ENCODE results near the gene ADAMTS17.

ADAMTS17 gene

DNA sequence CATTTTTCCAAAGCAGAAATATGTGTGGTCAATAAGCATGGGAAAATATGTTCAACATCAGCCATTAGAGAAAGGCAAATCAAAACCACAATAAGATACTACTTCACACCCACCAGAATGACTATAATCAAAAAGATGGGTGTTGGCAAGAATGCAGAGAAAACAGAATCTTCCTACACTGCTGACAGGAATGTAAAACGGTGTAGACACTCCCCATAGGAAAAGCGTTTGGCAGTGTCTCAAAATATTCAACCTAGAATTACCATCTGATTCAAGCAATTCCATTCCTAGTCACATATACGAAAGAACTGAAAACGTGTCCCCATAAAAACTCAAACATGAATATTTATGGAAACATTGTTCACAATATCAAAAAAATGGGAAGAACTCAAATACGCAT is 123.3 kb downstream of the ADAMTS17 start:
- DNase-seq, result no peak

DNA sequence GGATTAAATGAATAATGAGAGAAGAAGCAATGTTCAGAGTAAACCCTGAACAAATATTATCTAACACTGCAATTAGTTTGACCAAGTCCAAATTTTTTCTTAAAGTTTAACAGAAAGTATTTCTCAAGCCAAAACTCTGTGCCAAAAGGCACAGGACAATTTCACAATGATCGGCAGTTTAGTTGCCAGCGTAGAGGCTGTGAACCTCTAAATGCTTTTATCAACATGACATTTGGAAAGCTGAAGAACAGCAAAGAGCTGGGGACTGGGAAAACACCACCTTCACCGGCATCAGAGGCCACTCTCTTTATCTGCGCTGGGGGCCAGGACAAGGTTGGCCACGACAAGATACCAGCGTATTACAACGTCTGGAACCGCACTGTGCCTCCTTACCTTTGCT is 125.6 kb downstream of the ADAMTS17 start:
- DNase-seq, result no peak

DNA sequence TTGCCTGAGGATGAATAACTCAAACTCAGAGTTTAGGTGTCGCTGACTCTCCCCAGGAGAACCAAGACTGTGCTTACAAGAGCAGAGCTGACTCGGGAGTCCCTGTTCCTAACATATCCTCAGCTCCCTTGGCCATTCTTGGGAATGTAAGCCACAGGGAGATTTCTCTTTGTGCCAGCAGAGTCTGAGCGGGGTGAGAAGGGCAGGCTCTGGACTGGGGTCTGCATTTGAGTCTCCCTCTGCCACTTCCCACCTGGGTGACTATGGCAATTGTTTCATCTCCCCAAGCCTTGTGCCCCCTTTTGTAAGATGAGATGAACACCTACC is 126.0 kb downstream of the ADAMTS17 start:
- DNase-seq, result no peak

DNA sequence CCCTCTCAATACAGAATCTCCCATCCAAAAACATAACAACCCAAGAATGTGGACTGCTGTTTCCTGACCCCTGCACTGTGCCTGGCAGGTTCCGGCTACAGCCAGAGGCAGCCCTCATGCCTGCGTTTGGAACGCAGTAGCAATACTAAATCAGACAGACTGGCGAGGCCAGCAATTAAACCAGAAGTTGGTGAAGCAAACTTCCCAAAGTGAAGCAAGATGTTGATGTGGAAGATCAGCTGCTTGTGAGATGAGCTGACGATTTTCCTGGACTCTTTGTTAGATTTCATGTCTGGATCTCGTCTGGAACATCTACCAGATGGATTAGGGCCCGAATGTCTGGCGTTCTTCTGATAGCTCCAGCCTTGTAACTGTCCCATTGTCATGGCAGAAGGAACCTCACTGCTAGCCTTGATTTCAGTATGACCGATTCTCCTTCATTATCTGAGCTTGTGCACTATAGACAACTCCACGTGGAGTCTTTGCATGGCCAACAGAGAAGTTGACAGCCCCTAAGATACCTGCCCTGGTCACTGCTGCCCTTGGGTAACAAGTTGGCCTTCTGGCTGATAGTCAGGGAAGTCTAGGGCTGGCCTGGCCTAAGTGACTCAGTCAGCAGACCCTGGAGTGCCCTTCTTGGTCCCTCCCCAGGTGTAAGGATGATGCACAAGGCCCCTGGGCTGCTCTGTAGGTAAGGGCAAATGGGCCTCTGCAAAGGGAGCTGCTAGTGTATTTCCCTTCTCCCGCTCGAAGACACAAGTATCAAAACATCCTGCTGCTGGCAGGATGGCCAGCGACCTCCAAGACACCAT is 126.5 kb downstream of the ADAMTS17 start:
- no peak for DNase-seq

DNA sequence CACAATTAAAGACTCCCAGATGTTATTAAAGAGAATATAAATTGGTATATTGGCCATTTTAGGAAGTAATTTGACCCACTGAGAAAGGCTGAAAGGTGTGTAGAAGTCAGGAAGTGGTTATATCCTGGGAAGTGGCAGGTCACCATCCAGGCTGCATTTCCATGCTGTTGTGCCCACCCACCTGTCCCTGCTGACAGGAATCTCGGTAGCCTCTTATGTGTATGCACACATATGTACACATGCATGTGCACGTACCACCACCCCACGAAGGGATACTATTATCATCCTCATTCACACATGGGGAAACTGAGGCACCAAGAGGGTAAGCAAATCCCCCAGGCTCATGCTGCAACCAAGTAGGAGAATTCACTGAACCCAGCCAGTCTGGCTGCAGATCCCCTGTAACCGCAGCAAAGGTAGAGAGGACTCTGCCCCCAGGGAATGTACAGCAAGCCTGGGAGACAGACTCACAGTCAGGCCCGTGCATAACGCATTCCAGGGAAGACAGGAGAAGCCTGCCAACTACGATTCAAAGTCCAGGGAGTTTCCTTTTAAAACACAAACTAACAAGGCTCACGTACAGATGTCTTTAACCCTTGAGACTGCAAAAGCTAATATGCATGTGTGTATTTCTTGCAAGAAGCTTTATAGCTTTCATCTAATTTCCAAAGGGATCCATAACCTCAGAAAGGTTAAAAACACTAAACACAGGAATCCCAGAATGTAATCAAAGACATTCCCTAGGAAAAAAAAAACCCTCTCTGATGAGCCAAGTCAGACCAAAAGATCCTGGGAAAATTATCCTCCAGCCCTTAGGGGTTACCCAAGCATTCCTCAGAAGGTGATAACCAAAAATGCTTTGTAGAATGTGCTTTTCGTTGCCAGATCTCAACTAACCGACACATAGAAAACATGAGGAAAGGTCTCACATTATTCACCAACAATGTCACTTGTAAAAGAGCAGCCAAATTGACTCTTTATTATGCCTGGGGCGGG is 129.6 kb downstream of the ADAMTS17 start:
- no peak for DNase-seq

- DNase-seq, result no peak
These were observed 131.4 kb downstream of the ADAMTS17 start for GRCh38 chr15:100210338-100210737.

- no peak for DNase-seq
These were observed 132.7 kb downstream of the ADAMTS17 start for GRCh38 chr15:100208921-100209603.

DNA sequence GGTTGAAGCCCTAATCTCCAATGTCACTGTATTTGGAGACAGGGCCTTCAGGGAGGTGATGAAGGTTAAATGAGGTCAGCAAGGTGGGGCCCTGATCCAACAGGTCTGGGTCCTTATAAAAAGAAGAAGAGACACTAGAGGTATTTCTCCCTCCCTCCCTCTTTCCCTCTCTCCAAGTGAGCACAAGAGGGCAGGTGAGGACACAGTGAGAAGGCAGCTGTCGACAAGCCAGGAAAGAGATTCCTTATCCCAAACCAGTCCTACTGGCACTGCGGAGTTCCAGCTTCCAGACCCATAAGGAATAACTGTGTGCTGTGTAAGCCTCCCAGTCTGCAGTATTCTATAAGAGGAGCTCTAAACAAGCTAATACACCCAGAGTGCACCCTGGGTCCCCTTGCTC is 134.7 kb downstream of the ADAMTS17 start:
- DNase-seq, result no peak

DNA sequence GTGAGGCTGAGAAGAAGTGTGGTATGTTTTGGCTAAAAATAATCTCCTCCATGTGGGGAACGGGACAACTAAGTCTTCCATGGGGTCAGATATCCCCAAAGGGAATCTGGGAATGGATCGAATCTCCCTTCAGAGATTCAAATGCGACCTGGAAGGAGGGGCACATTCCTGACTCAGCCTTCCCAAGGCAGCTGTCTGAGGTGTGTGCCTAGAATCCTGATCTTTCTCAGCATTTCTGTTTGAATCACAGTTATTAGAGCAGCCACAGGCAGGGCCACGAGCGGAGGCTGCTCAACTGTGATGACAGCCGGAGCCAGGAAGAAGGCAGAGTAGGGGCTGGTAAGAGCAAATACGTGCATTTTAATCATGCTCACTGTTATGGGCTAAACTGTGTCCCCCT is 135.1 kb downstream of the ADAMTS17 start:
- DNase-seq, result no peak

DNA sequence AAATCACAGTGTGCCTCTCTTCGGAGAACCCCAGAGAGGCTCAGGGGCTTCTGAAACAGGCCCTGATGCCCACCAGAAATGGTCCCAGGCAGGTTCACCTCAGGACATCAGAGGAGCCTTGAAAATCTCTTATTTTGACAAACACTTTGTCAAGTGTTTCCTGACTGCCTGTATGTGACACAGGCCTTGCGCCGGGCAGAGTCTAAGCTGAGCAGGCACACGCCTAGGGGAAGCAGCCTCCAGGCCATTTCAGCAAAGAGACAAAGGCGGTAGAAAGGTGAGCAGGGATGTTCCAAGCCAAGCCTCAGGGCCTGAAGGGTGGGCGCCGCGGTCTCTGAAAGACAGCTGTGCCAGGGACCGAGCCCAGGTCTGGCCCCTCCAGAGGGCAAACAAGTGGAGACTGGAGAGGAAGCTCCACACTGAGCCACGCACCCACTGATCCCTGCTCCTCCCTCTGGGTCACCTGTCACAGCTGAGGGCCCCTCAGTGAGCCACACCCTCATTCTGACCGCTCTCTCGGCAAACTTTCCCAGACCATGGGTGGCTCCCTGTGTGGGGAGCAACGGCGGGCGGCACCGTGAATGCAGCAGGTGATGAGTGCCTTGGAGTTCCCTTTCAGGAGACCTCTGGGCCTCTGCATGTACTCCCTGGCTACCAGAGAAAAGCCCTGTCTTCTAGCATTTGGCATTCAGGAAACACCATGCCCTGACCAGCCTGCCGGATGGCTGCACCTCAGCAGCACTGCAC is 136.1 kb downstream of the ADAMTS17 start:
- no peak for DNase-seq

- DNase-seq, result no peak
These were observed 137.0 kb downstream of the ADAMTS17 start for GRCh38 chr15:100204771-100205170.

DNA sequence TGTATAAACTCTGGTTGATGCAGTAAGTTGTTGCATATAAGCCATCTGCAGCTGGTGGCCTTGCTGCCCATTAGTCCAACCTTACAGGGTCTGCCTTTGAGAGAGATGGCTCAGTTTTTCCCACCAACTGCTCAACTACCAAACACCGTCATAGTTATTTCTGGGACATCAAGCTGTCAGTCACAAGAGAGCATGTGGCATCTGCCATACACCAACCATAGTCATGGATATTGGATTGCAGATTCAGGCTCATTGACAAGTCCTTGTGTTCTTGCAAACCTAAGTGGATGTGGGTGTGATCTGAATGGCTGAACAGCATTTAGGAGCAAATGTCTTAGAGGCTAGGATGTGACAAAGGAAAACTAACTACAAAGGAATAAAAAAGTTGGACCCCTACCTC is 137.6 kb downstream of the ADAMTS17 start:
- DNase-seq, result no peak

DNA sequence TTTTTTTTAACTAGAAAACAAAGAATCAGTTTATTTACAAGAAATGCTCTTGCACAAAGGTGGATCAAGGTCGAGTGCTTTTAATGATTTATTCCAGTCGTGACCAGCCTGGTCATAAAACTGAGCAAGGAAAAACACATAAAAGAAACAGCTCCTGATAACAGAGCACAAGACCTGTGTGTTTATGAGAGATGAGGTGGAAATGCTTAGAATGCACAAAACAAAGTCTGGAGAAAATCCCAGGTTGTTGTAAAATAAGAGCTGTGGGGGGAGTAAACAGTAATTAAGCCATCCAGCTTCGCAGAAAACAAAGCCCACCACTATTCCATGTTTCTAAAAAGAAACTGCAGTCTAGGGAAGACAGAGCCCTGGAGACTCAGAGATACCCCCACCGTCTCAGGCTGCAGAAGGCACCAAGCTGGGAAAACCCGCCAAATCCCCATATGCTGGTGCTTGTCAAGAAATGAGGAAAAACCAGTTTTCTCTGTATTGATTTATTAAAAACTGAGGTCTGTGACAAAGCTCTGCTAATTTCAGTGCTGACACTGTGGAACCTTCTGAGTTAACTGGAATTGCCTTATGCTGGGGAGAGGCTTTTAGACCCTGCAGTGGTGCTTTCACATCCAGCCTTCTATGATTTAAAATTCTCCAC is 139.3 kb downstream of the ADAMTS17 start:
- DNase-seq, result no peak

GRCh38 chr15:100201376-100202280 is 140.1 kb downstream of the ADAMTS17 start:
- no peak for DNase-seq

DNA sequence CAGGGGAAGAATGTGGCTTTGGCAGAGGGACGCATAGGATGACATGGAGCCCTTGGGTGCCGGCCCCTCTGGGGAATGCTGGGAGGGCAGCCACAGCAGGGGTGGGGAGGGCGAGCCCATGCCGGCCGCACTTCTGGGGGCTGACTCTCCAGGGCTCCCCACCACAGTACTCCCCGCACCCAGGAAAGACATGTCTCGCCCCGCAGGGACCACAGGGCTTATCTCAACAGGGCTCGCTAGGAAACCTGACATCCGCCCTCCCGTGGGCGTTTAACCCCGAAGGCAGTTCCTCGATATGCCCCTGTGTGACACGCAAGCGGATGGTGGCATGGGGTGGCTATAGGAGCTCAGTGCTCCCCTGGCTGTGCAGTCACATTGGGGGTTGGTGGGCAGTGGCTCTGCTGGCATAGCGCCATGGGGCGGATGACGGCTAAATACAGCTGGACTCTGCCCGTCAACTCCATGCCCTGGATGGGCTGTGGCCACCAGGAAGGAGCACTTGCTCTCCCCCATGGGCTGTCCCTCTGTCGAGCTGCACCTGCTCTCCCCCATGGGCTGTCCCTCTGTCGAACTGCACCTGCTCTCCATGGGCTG is 141.4 kb downstream of the ADAMTS17 start:
- no peak for DNase-seq

- no peak for DNase-seq
These were observed 142.0 kb downstream of the ADAMTS17 start for GRCh38 chr15:100199711-100200286.

DNA sequence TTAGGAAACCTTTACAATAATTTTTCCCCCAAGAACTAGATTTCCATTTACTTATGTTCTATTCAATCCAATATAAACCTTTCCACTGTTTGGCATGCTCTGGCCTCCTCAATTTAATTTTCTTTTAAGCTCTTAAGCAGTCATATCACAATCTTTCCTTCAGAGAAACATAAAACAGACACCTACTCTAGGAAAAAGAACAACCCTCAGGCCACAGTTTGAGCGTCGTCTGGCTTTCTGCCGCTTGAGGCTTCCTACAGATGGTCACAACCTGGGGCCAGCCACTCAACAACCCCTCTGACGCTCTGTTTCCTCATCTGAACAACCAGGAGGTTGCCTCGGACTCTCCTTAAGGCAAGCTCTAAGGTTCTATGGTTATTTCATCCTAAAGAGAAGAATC is 143.3 kb downstream of the ADAMTS17 start:
- DNase-seq, result no peak

DNA sequence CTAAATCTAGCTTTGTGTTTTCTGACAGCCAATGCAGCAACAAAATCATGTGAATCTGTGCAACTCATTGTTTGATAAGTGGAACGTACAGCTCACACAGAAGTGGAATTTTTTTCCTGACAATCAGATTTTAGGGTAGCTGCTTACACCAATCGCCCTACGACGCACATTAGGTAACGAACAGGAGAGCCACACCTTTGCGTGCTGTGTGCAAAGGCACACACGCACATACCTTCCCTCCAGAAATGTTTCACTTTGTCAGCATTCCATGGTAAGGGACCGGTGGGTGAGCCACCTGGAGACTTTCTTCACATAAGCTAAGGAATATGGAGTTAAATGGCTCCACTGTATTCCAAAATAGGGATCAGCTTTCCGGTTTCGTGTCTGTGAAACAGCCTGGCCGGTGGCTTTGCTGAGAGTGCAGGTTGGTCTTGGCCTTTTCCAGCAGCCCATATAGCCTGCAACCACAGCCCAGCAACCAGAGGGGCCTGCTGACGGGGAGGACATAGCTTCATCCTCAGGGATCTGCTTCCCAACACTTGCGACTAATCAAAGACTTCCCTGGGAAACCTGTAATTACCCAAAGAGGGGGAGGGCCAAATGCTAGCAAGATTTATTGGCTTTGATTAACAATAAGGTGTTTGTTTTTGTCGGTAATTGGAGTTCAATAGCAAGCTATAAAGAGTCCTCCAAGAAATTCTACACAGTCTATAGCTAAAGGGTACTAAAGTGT is 145.3 kb downstream of the ADAMTS17 start:
- no peak for DNase-seq

DNA sequence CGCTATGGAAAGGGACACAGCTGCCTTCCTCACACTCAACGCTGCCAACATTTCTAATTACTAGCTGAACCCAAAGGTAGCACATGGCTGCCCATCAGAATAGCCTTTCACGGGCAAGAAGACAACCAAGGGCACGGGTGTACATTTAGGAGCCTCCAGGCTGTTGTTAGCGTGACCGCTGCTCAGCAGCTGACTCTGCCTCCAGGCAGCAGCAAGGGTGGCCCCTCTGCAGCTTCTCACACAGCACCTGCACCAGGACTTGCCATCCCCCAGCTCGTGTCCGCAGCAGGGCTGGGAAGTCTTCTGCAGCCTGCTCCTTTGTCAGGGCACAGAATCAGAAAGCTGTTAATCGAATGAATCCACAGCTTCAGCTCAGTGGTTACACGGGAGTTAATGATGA is 146.8 kb downstream of the ADAMTS17 start:
- DNase-seq, result no peak
